HG03060 (cell line): Measurements from ENCODE around the gene GRID2.

ENCODE experiments used
- ATAC-seq: cut with Tn5 transposase; IDR thresholded peaks from one replicate; pipeline ENCODE4 v1.9.1; 2021; ENCODE audit warnings: low read depth, moderate number of reproducible peaks; ENCODE audit not compliant: unreplicated experiment

The GRID2 gene

GRCh38 chr4:93710101-93710846, 1406.5 kb downstream of the GRID2 start:
- peak; percentile 54 for ATAC-seq

GRCh38 chr4:93710847-93711430, 1407.2 kb downstream of the GRID2 start:
- ATAC-seq = no peak

DNA sequence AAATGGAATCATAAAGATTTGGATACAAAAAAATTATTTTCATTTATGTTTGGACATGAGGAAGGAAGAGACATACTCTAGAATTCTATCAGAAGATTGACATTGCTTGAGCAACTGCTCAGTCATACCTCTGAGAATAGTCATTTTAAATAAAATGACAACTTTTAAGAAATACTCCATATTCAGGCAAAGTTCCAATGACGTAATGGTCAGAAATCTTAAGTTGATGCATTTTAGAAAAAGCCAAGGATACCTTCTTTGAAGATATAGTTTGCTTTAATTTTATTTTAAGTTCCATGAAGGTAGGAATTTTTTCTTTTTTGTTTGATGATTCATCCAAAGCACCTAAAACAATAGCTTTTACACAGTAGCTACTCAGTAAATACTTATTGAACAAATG, 1414.5 kb downstream of the GRID2 start:
- no peak for ATAC-seq

DNA sequence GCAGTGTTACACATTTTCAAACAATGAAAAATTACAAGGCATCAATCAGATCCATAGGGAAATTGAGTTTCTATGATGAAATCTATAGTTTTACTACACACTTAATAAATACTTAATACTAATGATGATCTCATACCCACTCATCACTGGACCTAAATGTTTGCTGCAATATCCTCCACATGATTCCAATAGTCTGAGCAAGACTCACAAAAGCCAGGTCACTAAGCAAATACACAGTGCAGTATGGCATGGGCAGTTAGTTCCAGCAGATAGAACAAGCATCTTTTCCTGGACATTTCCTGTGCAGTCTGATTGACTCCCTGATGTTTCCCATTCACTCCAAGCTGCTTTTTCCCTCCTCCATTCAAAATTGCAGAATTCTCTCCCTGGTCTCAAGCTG, 1415.8 kb downstream of the GRID2 start:
- no peak for ATAC-seq

DNA sequence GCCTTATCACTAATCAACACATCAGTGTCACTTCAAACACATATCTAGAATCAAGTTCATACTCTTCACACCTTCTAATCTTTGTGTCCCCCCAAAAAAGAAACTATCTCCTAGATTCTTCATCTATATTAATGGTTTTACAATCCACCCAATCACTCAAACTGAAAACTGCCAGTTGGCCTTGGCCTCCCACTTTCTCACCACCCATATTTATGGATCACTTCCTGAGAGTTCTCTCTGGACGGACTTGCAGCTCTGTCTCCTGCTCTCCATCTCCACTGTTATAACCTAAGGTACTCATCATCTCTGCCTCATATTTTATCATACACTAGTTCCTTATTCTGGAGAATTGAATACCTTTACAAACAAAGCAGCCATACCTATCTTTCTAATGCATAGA, 1418.7 kb downstream of the GRID2 start:
- ATAC-seq = no peak

DNA sequence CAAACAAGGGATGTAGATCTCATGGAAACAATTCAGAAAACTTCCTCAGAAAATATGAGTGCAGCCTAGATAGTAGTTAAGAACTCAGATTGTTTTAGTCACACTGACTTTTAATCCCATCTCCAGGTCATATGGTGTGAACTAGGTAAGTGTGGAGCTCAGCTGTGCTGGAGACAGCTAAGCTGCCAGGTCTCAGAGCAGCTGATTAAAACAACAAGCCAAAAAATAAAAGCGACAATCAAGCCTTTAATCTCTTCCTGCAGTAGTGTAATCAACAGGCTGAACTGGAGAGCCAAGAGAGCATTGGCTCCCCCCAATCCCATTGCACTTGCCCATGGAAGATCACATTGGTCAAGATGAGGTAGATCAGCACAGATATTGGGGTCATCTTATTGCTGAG, 1426.5 kb downstream of the GRID2 start:
- ATAC-seq = no peak

GRCh38 chr4:93730760-93731159, 1427.0 kb downstream of the GRID2 start:
- no peak for ATAC-seq

GRCh38 chr4:93731456-93731855, 1427.7 kb downstream of the GRID2 start:
- no peak for ATAC-seq

DNA sequence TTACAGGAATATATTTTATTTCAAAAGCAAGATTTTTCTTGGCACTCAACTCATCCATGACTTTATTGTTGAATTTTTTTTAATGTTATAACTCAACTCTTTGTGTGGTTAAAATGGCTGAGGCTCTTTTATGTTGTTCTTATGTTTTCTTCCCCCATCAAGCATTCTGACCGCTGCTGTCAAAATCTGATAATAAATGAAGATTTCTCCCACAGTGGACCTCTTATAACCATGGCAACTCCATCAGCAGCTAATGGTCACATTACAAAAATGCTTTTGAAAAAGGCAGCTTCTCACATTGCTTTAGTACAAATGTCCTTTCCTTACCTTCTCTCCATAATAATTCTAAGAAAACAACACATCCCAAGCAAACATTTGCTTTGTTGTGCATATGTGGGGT, 1428.7 kb downstream of the GRID2 start:
- ATAC-seq = no peak

DNA sequence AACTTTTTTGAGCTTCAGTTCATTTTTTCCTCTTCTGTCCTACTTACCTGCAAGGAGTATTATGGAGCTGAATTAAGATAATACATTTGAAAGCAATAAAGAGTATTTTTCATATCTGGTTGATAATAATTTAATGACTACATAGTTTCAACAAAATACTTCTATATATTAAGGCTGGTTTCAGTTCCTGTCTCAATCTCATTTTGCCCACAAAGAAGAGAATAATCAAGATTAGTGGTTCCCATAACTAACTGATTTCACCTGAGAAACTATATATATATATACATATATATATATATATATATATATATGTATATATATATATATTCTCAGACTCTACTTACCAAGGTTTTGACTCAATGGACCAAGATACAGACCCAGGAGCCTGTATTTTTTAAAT, 1437.1 kb downstream of the GRID2 start:
- no peak for ATAC-seq

DNA sequence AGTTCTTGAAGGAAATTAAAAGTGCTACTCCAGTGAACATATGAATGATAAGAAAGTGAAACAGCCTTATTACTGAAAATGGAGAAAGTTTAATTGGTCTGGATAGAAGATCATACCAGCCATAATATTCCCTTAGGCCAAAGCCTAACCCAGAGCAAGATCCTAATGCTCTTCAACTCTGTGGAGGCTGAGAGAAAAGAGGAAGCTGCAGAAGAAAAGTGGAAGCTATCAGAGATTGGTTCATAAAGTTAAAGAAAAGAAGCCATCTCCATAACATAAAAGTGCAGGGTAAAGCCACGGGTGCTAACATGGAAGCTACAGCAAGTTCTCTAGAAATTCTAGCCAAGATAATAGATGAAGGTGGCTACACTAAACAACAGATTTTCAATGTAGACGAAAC, 1439.3 kb downstream of the GRID2 start:
- no peak for ATAC-seq

GRCh38 chr4:93743635-93744034, 1439.9 kb downstream of the GRID2 start:
- ATAC-seq = no peak

DNA sequence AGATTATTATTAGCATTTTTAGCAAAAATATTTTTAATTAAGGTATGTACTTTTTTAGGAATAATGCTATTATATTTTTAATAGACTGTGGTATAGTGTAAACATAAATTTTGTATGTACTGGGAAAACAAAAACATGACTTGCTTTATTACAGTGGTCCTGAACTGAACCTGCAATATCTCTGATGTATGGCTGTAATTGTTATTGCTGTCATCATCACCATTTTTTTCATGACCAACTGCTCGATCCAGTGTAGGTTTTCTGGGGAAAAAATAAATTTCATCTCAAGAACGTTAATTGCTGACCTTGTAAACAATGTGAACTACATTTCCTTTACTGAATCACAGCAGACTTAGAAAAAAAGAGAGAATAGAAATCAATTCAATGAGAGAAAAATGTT, 1441.2 kb downstream of the GRID2 start:
- ATAC-seq = no peak

- ATAC-seq = no peak
These were observed 1442.3 kb downstream of the GRID2 start for GRCh38 chr4:93746031-93746430.

DNA sequence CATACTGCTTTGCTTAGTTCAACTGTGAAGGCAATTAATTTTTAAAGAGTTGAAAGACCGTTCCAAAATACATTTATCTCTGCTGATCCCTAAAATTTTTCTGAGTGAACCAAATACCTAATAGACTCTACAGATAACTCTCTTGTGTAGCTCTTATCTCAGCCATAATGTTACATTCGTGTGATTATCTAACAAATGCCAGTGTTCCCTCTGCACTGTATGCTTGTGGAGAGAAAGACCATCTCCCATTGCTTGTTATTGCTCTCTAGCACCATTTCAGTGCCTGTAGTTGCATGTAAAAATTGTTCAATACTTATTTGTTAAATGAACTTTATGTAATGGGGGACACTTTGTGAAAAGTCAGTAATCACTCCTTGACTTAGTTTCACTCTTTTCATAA, 1443.5 kb downstream of the GRID2 start:
- no peak for ATAC-seq

DNA sequence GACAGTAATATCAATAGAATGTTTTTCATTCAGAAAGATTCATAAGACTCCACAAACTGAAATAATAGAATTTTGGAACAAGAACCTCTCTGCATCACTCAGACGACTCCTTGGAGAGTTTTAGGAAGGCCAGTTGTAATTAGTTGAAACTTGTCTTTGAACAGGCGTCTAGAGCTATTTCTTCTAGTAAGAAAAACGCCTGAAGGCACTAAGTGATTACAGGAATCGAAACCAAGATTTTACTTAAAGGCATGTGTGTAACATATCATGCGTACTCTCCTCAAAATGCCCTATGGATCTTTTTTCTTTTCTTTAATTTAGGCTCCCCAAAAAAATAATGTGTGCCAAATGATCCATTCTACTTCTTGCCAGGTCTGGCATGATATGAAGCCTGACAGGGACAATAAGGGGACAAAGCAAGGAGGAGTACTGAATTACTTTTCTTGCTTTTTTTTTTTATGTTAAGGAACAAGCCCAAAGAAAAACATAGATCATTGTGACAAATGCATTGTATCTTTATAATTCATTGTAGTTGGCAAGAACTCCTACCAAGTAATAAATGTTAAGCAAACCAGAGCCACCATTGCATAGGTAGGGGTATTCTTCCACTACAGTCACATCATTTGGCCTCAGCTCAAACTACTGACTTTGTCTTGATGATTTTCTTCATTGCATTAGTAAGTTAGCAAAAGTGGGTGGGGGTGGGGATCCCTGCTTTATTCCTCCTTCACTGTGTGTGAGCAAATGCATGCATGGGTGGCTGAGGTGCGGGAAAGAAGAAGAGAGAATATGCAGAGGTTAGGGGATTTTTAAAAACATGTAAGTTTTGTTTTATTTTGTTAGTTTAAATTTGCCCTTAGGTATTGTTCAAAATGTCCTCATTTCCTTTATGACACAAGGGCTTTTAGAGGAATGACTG, 1444.9 kb downstream of the GRID2 start:
- peak; percentile 5 for ATAC-seq

DNA sequence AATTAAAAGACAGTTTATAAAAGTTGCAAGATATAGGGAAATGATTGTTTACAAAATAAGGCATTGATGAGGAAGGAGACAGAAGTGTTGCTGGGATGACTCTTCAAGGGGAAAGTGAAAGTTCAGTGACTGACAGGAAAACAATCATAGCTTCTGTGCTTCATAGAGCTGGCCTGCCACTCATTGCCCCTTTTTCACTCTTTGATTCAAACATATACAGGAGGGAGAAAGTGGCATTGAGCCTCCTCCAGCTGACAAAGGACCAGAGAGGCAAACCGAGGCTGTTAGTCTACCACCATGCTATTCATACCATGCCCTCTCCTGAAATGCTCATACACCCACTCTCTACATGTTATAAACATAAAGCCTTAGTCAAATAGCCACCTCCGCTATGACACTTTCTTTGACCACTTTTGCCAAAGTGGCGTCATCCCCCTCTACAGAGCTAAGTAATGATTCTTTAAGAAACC, 1445.6 kb downstream of the GRID2 start:
- ATAC-seq = peak; percentile 83

DNA sequence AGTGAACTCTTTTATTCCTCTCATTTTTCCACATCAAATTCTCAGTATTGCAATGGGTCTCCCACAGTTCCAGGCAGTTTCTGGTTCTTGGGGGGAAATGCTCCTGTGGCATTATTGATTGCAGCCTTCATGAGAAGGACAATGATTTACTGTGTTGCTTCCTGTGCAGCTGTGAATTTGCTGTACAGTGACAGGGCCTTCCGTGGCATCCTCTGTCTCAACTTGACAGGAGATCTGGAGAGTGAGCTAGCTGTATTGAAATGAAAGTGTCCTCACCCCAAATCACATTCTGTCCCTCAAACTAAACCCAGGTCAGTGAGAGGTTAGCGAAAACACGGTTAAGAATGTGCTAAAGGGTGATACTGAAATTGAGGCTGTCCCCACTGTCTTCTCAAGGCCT, 1447.6 kb downstream of the GRID2 start:
- ATAC-seq = no peak

DNA sequence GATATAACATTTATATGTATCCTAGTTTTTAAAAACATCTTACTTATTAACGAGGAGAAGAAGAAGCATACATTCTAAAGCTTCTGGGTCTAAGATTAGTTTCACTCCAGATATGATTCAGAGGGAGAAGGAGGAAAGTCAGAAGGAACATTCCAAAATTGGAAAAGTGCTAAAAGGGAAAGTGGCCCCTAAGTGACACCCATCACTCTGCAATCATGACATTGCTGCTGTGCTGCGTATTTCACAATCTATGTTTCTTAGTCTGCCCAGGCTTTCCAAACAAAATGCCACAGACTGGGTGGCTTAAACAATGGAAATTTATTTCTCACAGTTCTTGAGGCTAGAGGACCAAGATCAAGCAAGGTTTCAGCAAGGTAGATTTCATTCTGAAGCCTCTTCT, 1452.3 kb downstream of the GRID2 start:
- ATAC-seq = no peak

DNA sequence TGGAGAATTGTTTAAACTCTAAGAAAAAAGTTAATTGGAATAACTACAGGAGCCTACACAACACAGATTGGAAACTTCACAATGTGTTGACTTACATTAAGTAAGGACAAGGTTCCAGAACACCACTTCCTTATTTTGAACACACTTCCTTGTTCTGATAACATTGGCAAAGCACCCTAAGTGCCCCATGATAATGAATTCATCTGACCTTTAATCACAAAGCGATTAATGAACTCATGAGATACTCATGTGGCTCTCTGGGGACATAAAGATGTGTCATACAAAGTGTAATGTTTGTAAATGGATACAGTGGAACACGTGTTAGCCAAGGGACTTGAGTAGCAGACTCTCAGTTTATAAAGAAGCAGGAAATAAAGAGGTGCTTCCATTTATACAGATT, 1455.7 kb downstream of the GRID2 start:
- no peak for ATAC-seq

- ATAC-seq = no peak
These were observed 1456.5 kb downstream of the GRID2 start for GRCh38 chr4:93760284-93760683.
